Measurements from ENCODE around the gene CGB7. TPM values are rescaled to one million over a fixed set of nuclear protein-coding genes. Genes with fewer than 3 reads are reported as not detected.
"Not testable (repeated sequence)": the region's sequence is repeated elsewhere in the genome, so short reads cannot be mapped to it uniquely, and the experiment has no call there.

Gene CGB7
- total RNA-seq, 1 experiment from 2014 or later: 1.2 TPM

DNA sequence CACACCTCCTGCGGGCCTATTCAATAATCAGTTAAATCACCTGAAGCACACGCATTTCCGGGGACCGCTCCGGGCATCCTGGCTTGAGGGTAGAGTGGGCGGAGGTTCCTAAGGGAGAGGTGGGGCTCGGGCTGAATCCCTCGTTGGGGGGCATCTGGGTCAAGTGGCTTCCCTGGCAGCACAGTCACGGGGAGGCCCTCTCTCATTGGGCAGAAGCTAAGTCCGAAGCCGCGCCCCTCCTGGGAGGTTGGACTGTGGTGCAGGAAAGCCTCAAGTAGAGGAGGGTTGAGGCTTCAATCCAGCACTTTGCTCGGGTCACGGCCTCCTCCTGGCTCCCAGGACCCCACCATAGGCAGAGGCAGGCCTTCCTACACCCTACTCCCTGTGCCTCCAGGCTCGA, 14.0 kb downstream of the CGB7 start, which contains the start of gene CGB5:
TSS of gene CGB5 (plus strand) at position 301 of the 400 bp plus-strand sequence. CDS start 362 bp downstream, outside the sequence.
- H3K27me3 Mint-ChIP-seq (ENCODE audit: low read depth): peaks cover 22% of the 10 kb centered on the region
- DNase-seq; H3K4me1 Mint-ChIP-seq; H3T11ph ChIP-seq (ENCODE audit: low read length); H3K9ac ChIP-seq (ENCODE audit: extremely low read depth, insufficient read length, low read length); H3K79me1 ChIP-seq (ENCODE audit: insufficient read depth, low read depth, low read length, poor library complexity, severe bottlenecking); H3K79me2 ChIP-seq (ENCODE audit: insufficient read depth, low read length); H3K4me3 Mint-ChIP-seq; H3K27me3 ChIP-seq (ENCODE audit: insufficient read depth, low read length); H3K27ac ChIP-seq (ENCODE audit: insufficient read length, low read depth, low read length); H4K5ac ChIP-seq (ENCODE audit: insufficient read length, low read depth, low read length); H2AFZ ChIP-seq (ENCODE audit: low read length); H3K27ac Mint-ChIP-seq; H4K8ac ChIP-seq (replicated peaks; ENCODE audit: insufficient read length, low read depth, low read length); H2BK5ac ChIP-seq (ENCODE audit: insufficient read length, low read length); H3K56ac ChIP-seq (ENCODE audit: insufficient read length, low read depth, low read length); H2AK5ac ChIP-seq (ENCODE audit: insufficient read length, low read length); H2BK20ac ChIP-seq (ENCODE audit: low read depth, low read length, poor library complexity, severe bottlenecking); H3K9me3 ChIP-seq (ENCODE audit: control insufficient read depth, low read depth, low read length); H3K14ac ChIP-seq (ENCODE audit: insufficient read depth, low read length); H3K18ac ChIP-seq (ENCODE audit: insufficient read length, low read depth, low read length); H3K9me3 Mint-ChIP-seq; H2BK120ac ChIP-seq (ENCODE audit: low read depth, low read length, poor library complexity, severe bottlenecking); H4K20me1 ChIP-seq (ENCODE audit: control insufficient read depth, insufficient read depth, insufficient read length); H3K4ac ChIP-seq (ENCODE audit: low read depth, low read length); H3K4me2 ChIP-seq (ENCODE audit: insufficient read depth, insufficient read length, low read length); H3K23ac ChIP-seq (ENCODE audit: insufficient read length, low read depth, low read length); H3K4me1 ChIP-seq (ENCODE audit: insufficient read depth, low read length); H3K36me3 Mint-ChIP-seq (ENCODE audit: insufficient read depth in 1 of 3, low read depth in 3 of 3); H2BK15ac ChIP-seq (ENCODE audit: low read depth, low read length); H2BK12ac ChIP-seq (ENCODE audit: insufficient read length, low read depth, low read length); H3K23me2 ChIP-seq (ENCODE audit: insufficient read length, low read depth, low read length, poor library complexity, severe bottlenecking); H4K91ac ChIP-seq (ENCODE audit: insufficient read length, low read depth, low read length): not testable (repeated sequence)
- no CpG with 5 or more reads among the region's 15 CpGs for whole genome bisulfite sequencing (ENCODE audit: extremely low coverage, insufficient read length, low lambda C conversion rate)

DNA sequence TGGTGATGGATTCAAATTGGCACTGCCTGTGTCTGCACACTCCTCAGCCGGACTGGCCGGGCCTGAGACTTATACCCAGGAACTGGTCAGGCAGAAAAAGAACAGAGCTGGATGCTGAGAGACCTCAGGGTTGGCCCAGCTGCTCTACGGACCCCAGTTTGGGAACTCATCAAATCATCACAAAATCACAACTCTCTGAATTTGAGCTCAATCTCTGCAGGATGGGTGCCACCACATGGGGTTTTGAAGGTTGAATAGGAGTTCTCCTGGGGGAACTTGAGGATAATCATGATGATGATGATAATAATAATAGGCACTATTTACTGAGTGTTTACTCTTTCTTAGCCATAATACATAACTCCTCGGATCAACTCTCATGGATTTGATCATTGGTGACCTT, 14.9 kb downstream of the CGB7 start:
- peaks cover 25% of the 10 kb centered on the region for H3K27me3 Mint-ChIP-seq (ENCODE audit: low read depth)
- H2BK5ac ChIP-seq (ENCODE audit: insufficient read length, low read length); H3K27ac ChIP-seq (ENCODE audit: insufficient read length, low read depth, low read length); H2BK20ac ChIP-seq (ENCODE audit: low read depth, low read length, poor library complexity, severe bottlenecking); H3K9ac ChIP-seq (ENCODE audit: extremely low read depth, insufficient read length, low read length); H3K4ac ChIP-seq (ENCODE audit: low read depth, low read length); H2BK120ac ChIP-seq (ENCODE audit: low read depth, low read length, poor library complexity, severe bottlenecking); H2BK15ac ChIP-seq (ENCODE audit: low read depth, low read length); H3K4me1 ChIP-seq (ENCODE audit: insufficient read depth, low read length); H4K20me1 ChIP-seq (ENCODE audit: control insufficient read depth, insufficient read depth, insufficient read length); H3K27ac Mint-ChIP-seq; H2AFZ ChIP-seq (ENCODE audit: low read length); H3T11ph ChIP-seq (ENCODE audit: low read length); H3K56ac ChIP-seq (ENCODE audit: insufficient read length, low read depth, low read length); H3K27me3 ChIP-seq (ENCODE audit: insufficient read depth, low read length); H3K9me3 ChIP-seq (ENCODE audit: control insufficient read depth, low read depth, low read length); H3K14ac ChIP-seq (ENCODE audit: insufficient read depth, low read length); H3K4me3 Mint-ChIP-seq; H4K8ac ChIP-seq (replicated peaks; ENCODE audit: insufficient read length, low read depth, low read length); H3K4me1 Mint-ChIP-seq; H2AK5ac ChIP-seq (ENCODE audit: insufficient read length, low read length); DNase-seq; H4K5ac ChIP-seq (ENCODE audit: insufficient read length, low read depth, low read length); H3K23ac ChIP-seq (ENCODE audit: insufficient read length, low read depth, low read length); H3K9me3 Mint-ChIP-seq; H2BK12ac ChIP-seq (ENCODE audit: insufficient read length, low read depth, low read length); H3K4me2 ChIP-seq (ENCODE audit: insufficient read depth, insufficient read length, low read length); H3K23me2 ChIP-seq (ENCODE audit: insufficient read length, low read depth, low read length, poor library complexity, severe bottlenecking); H4K91ac ChIP-seq (ENCODE audit: insufficient read length, low read depth, low read length); H3K79me1 ChIP-seq (ENCODE audit: insufficient read depth, low read depth, low read length, poor library complexity, severe bottlenecking); H3K79me2 ChIP-seq (ENCODE audit: insufficient read depth, low read length); H3K18ac ChIP-seq (ENCODE audit: insufficient read length, low read depth, low read length); H3K36me3 Mint-ChIP-seq (ENCODE audit: insufficient read depth in 1 of 3, low read depth in 3 of 3): not testable (repeated sequence)
- no CpG with 5 or more reads among the region's 4 CpGs for WGBS (ENCODE audit: extremely low coverage, insufficient read length, low lambda C conversion rate)

All from H9 (cell line).